HCT116 (cell line): ENCODE data around the gene PPP4R2. TPM values are rescaled to one million over a fixed set of nuclear protein-coding genes. Genes with fewer than 3 reads are reported as not detected.

Experiments used
- ATAC-seq: fragments of 200-7000 bp; cut with Tn5 transposase; 2 replicates; pipeline ENCODE4 v1.9.1; 2020; ENCODE audit warnings: mild to moderate bottlenecking, moderate library complexity
- BruUV-seq: library from RNA; stranded (reverse); fragments of 400-500 nt; replicated peaks from 2 replicates; lab custom pipeline; 2021; lab: Mats Ljungman, UMichigan
- CTCF ChIA-PET: fragments of 300-600 bp; sonication (Branson Sonifier 250); formaldehyde crosslinking; loops from one replicate; lab custom pipeline; 2021; ENCODE audit warnings: antibody characterized with exemption; lab: Charles Lee
- POLR2A ChIA-PET: fragments of 300-600, 350-600 bp; sonication (Branson Sonifier 250); formaldehyde crosslinking; loops from one replicate; lab custom pipeline; 2021; ENCODE audit warnings: antibody characterized with exemption; lab: Charles Lee
- RAD21 ChIA-PET, 2 experiments: fragments of 300-600 bp; sonication (Branson Sonifier 250); formaldehyde crosslinking; loops; one replicate each; lab custom pipeline; 2023; ENCODE audit warnings: low total read pairs in 2 of 2; ENCODE audit not compliant: uncharacterized antibody in 2 of 2, unreplicated experiment in 2 of 2, low non-redundant PET in 1 of 2; lab: Charles Lee
- DNase-seq: peaks from one replicate; pipeline ENCODE4 v3.0.0-alpha.2; 2010; ENCODE audit warnings: low read depth, low spot score
- H2AFZ ChIP-seq: fragments of 200-600 bp; shearing (Covaris generic), sonication (generic); 2 replicates; pipeline ENCODE4 v1.6.1; 2017; ENCODE audit warnings: low read depth, mixed run types, mixed read lengths, antibody characterized with exemption, low read length; ENCODE audit not compliant: poor library complexity, severe bottlenecking
- H3K27ac ChIP-seq: 2 replicates; pipeline ENCODE4 v1.5.1; 2012; ENCODE audit warnings: low read depth, low read length
- H3K27me3 ChIP-seq: fragments of 200-600 bp; sonication (generic); 2 replicates; pipeline ENCODE4 v1.6.1; 2016; ENCODE audit warnings: mixed run types, low read length, mixed read lengths; ENCODE audit not compliant: insufficient read depth
- H3K36me3 ChIP-seq, 2 experiments: fragments of 200-500 bp in 1 of 2; fragments of 200-600 bp in 1 of 2; sonication (Bioruptor generic) in 1 of 2; sonication (generic) in 1 of 2; 2 replicates each; pipeline versions ENCODE4 v1.5.1 to v1.6.1; 2014 to 2016; ENCODE audit warnings: low read length in 2 of 2, inconsistent platforms in 1 of 2, mixed read lengths in 1 of 2, mixed run types in 1 of 2; ENCODE audit not compliant: insufficient read depth in 2 of 2, control insufficient read depth in 1 of 2
- H3K4me1 ChIP-seq, 2 experiments: fragments of 200-600 bp in 1 of 2; sonication (generic) in 1 of 2; 2 replicates each; pipeline versions ENCODE4 v1.5.1 to v1.6.1; 2012 to 2017; ENCODE audit warnings: low read length in 2 of 2, inconsistent platforms in 1 of 2, mild to moderate bottlenecking in 1 of 2, mixed read lengths in 1 of 2, mixed run types in 1 of 2, moderate library complexity in 1 of 2; ENCODE audit not compliant: insufficient read depth in 2 of 2, control insufficient read depth in 1 of 2
- H3K4me2 ChIP-seq: fragments of 200-600 bp; sonication (generic); 2 replicates; pipeline ENCODE4 v1.6.1; 2017; ENCODE audit warnings: mixed run types, low read length, mixed read lengths
- H3K4me3 ChIP-seq, 2 experiments: fragments of 200-600 bp in 1 of 2; sonication (generic) in 1 of 2; replicated peaks in 1 of 2; 2 replicates each; pipeline ENCODE4 v1.5.1; 2011 to 2016; ENCODE audit warnings: low read length in 2 of 2, control low read depth in 1 of 2, low read depth in 1 of 2, mild to moderate bottlenecking in 1 of 2, mixed read lengths in 1 of 2, mixed run types in 1 of 2
- H3K79me2 ChIP-seq: fragments of 200-600 bp; sonication (generic); 2 replicates; pipeline ENCODE4 v1.6.1; 2017; ENCODE audit warnings: mild to moderate bottlenecking, mixed run types, low read length, moderate library complexity, mixed read lengths; ENCODE audit not compliant: insufficient read depth
- H3K9ac ChIP-seq: fragments of 200-600 bp; sonication (generic); 2 replicates; pipeline ENCODE4 v1.6.1; 2016; ENCODE audit warnings: low read length, mixed read lengths
- H3K9me2 ChIP-seq: fragments of 200-600 bp; sonication (generic), shearing (Covaris generic); 2 replicates; pipeline ENCODE4 v1.6.1; 2017; ENCODE audit warnings: mixed run types, mild to moderate bottlenecking, moderate library complexity; ENCODE audit not compliant: insufficient read depth
- H3K9me3 ChIP-seq, 2 experiments: fragments of 200-500 bp in 1 of 2; fragments of 200-600 bp in 1 of 2; sonication (Bioruptor generic) in 1 of 2; sonication (generic) in 1 of 2; 2 replicates each; pipeline ENCODE4 v1.6.1; 2014 to 2017; ENCODE audit warnings: low read length in 2 of 2, mixed read lengths in 2 of 2, inconsistent platforms in 1 of 2, low read depth in 1 of 2, mild to moderate bottlenecking in 1 of 2, mixed run types in 1 of 2, moderate library complexity in 1 of 2; ENCODE audit not compliant: control insufficient read depth in 1 of 2, insufficient read depth in 1 of 2
- H4K20me1 ChIP-seq: fragments of 200-600 bp; sonication (generic), shearing (Covaris generic); 2 replicates; pipeline ENCODE4 v1.6.1; 2017; ENCODE audit warnings: mixed run types, mild to moderate bottlenecking, moderate library complexity; ENCODE audit not compliant: insufficient read depth
- ATF3 ChIP-seq: IDR thresholded peaks from 2 replicates; pipeline ENCODE4 v1.6.1; 2012
- CBX3 ChIP-seq: IDR thresholded peaks from 2 replicates; pipeline ENCODE4 v1.6.1; 2012; ENCODE audit warnings: low read depth
- CEBPB ChIP-seq: IDR thresholded peaks from 2 replicates; pipeline ENCODE4 v1.6.1; 2012; ENCODE audit warnings: low read depth
- EGR1 ChIP-seq: IDR thresholded peaks from 2 replicates; pipeline ENCODE4 v1.6.1; 2012; ENCODE audit warnings: low read depth
- FOSL1 ChIP-seq: IDR thresholded peaks from 2 replicates; pipeline ENCODE4 v1.6.1; 2012; ENCODE audit warnings: low read depth
- MAX ChIP-seq: IDR thresholded peaks from 2 replicates; pipeline ENCODE4 v1.6.1; 2012
- POLR2A ChIP-seq: IDR thresholded peaks from 2 replicates; pipeline ENCODE4 v1.7.0; 2011; ENCODE audit warnings: borderline replicate concordance; ENCODE audit not compliant: insufficient read depth, insufficient read length; ENCODE audit errors: extremely low read depth
- REST ChIP-seq: IDR thresholded peaks from 2 replicates; pipeline ENCODE4 v1.6.1; 2012; ENCODE audit warnings: low read depth
- SIN3A ChIP-seq: IDR thresholded peaks from 2 replicates; pipeline ENCODE4 v1.6.1; 2012; ENCODE audit warnings: low read depth
- SP1 ChIP-seq: IDR thresholded peaks from 2 replicates; pipeline ENCODE4 v1.6.1; 2012; ENCODE audit warnings: low read depth
- SRF ChIP-seq: IDR thresholded peaks from 2 replicates; pipeline ENCODE4 v1.6.1; 2012; ENCODE audit warnings: low read depth
- YY1 ChIP-seq: IDR thresholded peaks from 2 replicates; pipeline ENCODE4 v1.6.1; 2011; ENCODE audit warnings: low read length, low read depth, moderate library complexity, mild to moderate bottlenecking; ENCODE audit not compliant: insufficient replicate concordance; ENCODE audit errors: extremely low read depth
- ZBTB33 ChIP-seq: IDR thresholded peaks from 2 replicates; pipeline ENCODE4 v1.6.1; 2011; ENCODE audit warnings: mild to moderate bottlenecking, low read length, moderate library complexity; ENCODE audit not compliant: insufficient replicate concordance; ENCODE audit errors: extremely low read depth
- ZFX ChIP-seq: fragments of 450-650 bp; IDR thresholded peaks from 2 replicates; pipeline ENCODE4 v1.6.1; 2017
- intact Hi-C: fragments of 100-400 bp; cut with micrococcal nuclease; formaldehyde crosslinking; loops from 2 replicates; pipeline ENCODE4 v1.10.0; 2022
- total RNA-seq: library from RNA; stranded (reverse); gene quantifications from one replicate; pipeline ENCODE4 v1.2.1, GENCODE V29; 2021; ENCODE audit not compliant: unreplicated experiment

PPP4R2 gene
- total RNA-seq, 1 experiment from 2014 or later: 72.5 TPM

GRCh38 chr3:73060302-73060723, 63.7 kb downstream of the PPP4R2 start:
- ChIA-PET CTCF (no interaction called here), RAD21 (no interaction called here), POLR2A (no interaction called here)
- Histone ChIP-seq H3K4me3 (no peak overlapping the region), H3K9ac (no peak overlapping the region), H2AFZ (no peak overlapping the region), H3K4me1 (no peaks in the 10 kb centered on the region), H3K36me3 (peaks cover 13 to 19% of the 10 kb centered on the region in 2 experiments; a peak in 3 of 4 replicates), H3K9me2 (no peaks in the 10 kb centered on the region), H3K27me3 (no peaks in the 10 kb centered on the region), H3K27ac (no peak overlapping the region), H3K9me3 (no peaks in the 10 kb centered on the region), H3K79me2 (peaks cover 19% of the 10 kb centered on the region), H3K4me2 (no peak overlapping the region), H4K20me1 (peaks cover 33% of the 10 kb centered on the region)
- ATAC-seq (no peak), DNase-seq (no peak)
- TF ChIP-seq EGR1: no peak
- no TSS peak for BruUV-seq
- intact Hi-C loops: no loop called here

- no peak within 1 kb of the TSS for H3K27ac ChIP-seq
- H4K20me1 ChIP-seq: peaks cover 26% of the 10 kb centered on the region
- BruUV-seq: no TSS peak
- ChIA-PET CTCF (no interaction called here), POLR2A (no interaction called here), RAD21 (no interaction called here)
- no peaks in the 10 kb centered on the region for H3K27me3 ChIP-seq
- intact Hi-C loops: no loop called here
- no peak within 1 kb of the TSS for H3K4me3 ChIP-seq
- peaks cover 19% of the 10 kb centered on the region for H3K79me2 ChIP-seq
- no peak within 1 kb of the TSS for H2AFZ ChIP-seq
- peaks cover 17 to 23% of the 10 kb centered on the region in 2 experiments; a peak in 3 of 4 replicates for H3K36me3 ChIP-seq
- ATAC-seq: no peak
- H3K9me2 ChIP-seq: no peaks in the 10 kb centered on the region
- H3K4me1 ChIP-seq: no peaks in the 10 kb centered on the region
- H3K4me2 ChIP-seq: no peak within 1 kb of the TSS
- TF ChIP-seq SIN3A (no peak), CEBPB (no peak), REST (no peak), SP1 (no peak), FOSL1 (no peak), SRF (no peak), MAX (no peak), ZFX (no peak), CBX3 (no peak), POLR2A (no peak), ATF3 (no peak), ZBTB33 (no peak), YY1 (no peak)
- DNase-seq: no peak
- no peak within 1 kb of the TSS for H3K9ac ChIP-seq
- H3K9me3 ChIP-seq: no peaks in the 10 kb centered on the region
Measured at GRCh38 chr3:73061416-73061815, 64.8 kb downstream of the PPP4R2 start, which contains the start of gene EBLN2. TSS of gene EBLN2 (plus strand) at chr3:73061659. CDS start at chr3:73062082, 423 bp downstream.
